HEK293 (cell line): Measurements from ENCODE around the gene MSANTD1.

Experiments used
- CTCF ChIA-PET: fragments of 350-600 bp; formaldehyde crosslinking; extraction: SDS; loops from one replicate; lab custom pipeline; 2021; ENCODE audit warnings: antibody characterized with exemption; lab: Yijun Ruan, JAX
- POLR2A ChIA-PET: fragments of 300-600 bp; formaldehyde crosslinking; extraction: SDS; loops from one replicate; lab custom pipeline; 2020; ENCODE audit warnings: antibody characterized with exemption, inconsistent platforms; lab: Yijun Ruan, JAX
- H3K27ac ChIP-seq: fragments of 200-500 bp; sonication (Bioruptor generic); 2 replicates; pipeline ENCODE4 v1.5.1; 2014; ENCODE audit warnings: low read depth, low read length, control low read depth, inconsistent platforms; ENCODE audit errors: extremely low read depth
- H3K36me3 ChIP-seq, 2 experiments: fragments of 200-500 bp in 1 of 2; sonication (Bioruptor generic) in 1 of 2; 1 replicate in 1 of 2; 2 replicates in 1 of 2; pipeline ENCODE4 v1.5.1; 2014 to 2017; ENCODE audit warnings: inconsistent platforms in 2 of 2, low read length in 2 of 2; ENCODE audit not compliant: control insufficient read depth in 2 of 2, insufficient read depth in 1 of 2
- H3K4me1 ChIP-seq: fragments of 200-500 bp; sonication (Bioruptor generic); 2 replicates; pipeline ENCODE4 v1.5.1; 2014; ENCODE audit warnings: mild to moderate bottlenecking, low read length, inconsistent platforms; ENCODE audit not compliant: control insufficient read depth, insufficient read depth
- H3K4me3 ChIP-seq: 2 replicates; pipeline ENCODE4 v1.5.1; 2011; ENCODE audit warnings: low read depth, mild to moderate bottlenecking, control low read depth, low read length, moderate library complexity
- H3K9me3 ChIP-seq: fragments of 200-500 bp; sonication (Bioruptor generic); 2 replicates; pipeline ENCODE4 v1.5.1; 2014; ENCODE audit warnings: low read depth, low read length, inconsistent platforms; ENCODE audit not compliant: control insufficient read depth, insufficient read depth
- BCL11A ChIP-seq: fragments of 450-650 bp; formaldehyde crosslinking; IDR thresholded peaks from 2 replicates; pipeline ENCODE4 v1.5.1; 2016; ENCODE audit warnings: low read depth, missing biosample characterization, missing genetic modification characterization
- KLF17 ChIP-seq: fragments of 450-650 bp; formaldehyde crosslinking; IDR thresholded peaks from 2 replicates; pipeline ENCODE4 v1.5.1; 2016; ENCODE audit warnings: missing biosample characterization, missing genetic modification characterization
- KLF8 ChIP-seq: fragments of 450-650 bp; formaldehyde crosslinking; IDR thresholded peaks from 2 replicates; pipeline ENCODE4 v1.5.1; 2016; ENCODE audit warnings: missing biosample characterization, missing genetic modification characterization
- PBX3 ChIP-seq: sonication (generic); formaldehyde crosslinking; IDR thresholded peaks from 2 replicates; pipeline ENCODE4 v1.8.1; 2022; ENCODE audit warnings: mild to moderate bottlenecking, moderate library complexity, missing genetic modification reagents
- REST ChIP-seq: fragments of 450-650 bp; formaldehyde crosslinking; IDR thresholded peaks from 2 replicates; pipeline ENCODE4 v1.5.1; 2016; ENCODE audit warnings: missing biosample characterization, missing genetic modification characterization
- SP2 ChIP-seq: fragments of 450-650 bp; formaldehyde crosslinking; IDR thresholded peaks from 2 replicates; pipeline ENCODE4 v1.5.1; 2016; ENCODE audit warnings: missing biosample characterization, missing genetic modification characterization
- SP7 ChIP-seq: fragments of 450-650 bp; formaldehyde crosslinking; IDR thresholded peaks from 2 replicates; pipeline ENCODE4 v1.5.1; 2016; ENCODE audit warnings: missing biosample characterization, missing genetic modification characterization
- TRIM28 ChIP-seq: IDR thresholded peaks from 2 replicates; pipeline ENCODE4 v1.6.1; 2011; ENCODE audit warnings: low read length, control low read depth, borderline replicate concordance
- YY1 ChIP-seq: fragments of 450-650 bp; formaldehyde crosslinking; IDR thresholded peaks from 2 replicates; pipeline ENCODE4 v1.5.1; 2018; ENCODE audit warnings: missing biosample characterization, missing genetic modification characterization
- YY2 ChIP-seq: fragments of 450-650 bp; formaldehyde crosslinking; IDR thresholded peaks from 2 replicates; pipeline ENCODE4 v1.5.1; 2016; ENCODE audit warnings: missing biosample characterization, missing genetic modification characterization
- ZBTB48 ChIP-seq: fragments of 450-650 bp; formaldehyde crosslinking; IDR thresholded peaks from 2 replicates; pipeline ENCODE4 v1.5.1; 2016; ENCODE audit warnings: missing biosample characterization, missing genetic modification characterization
- ZBTB49 ChIP-seq: fragments of 450-650 bp; formaldehyde crosslinking; IDR thresholded peaks from 2 replicates; pipeline ENCODE4 v1.5.1; 2016; ENCODE audit warnings: missing biosample characterization, missing genetic modification characterization, low read depth
- ZNF239 ChIP-seq: fragments of 450-650 bp; formaldehyde crosslinking; IDR thresholded peaks from 2 replicates; pipeline ENCODE4 v1.5.1; 2016; ENCODE audit warnings: missing biosample characterization, missing genetic modification characterization
- ZNF354C ChIP-seq: fragments of 450-650 bp; formaldehyde crosslinking; IDR thresholded peaks from 2 replicates; pipeline ENCODE4 v1.5.1; 2016; ENCODE audit warnings: missing biosample characterization, missing genetic modification characterization, low read depth, borderline replicate concordance
- ZNF362 ChIP-seq: fragments of 450-650 bp; formaldehyde crosslinking; IDR thresholded peaks from 2 replicates; pipeline ENCODE4 v1.5.1; 2016; ENCODE audit warnings: missing biosample characterization, missing genetic modification characterization
- ZNF449 ChIP-seq: fragments of 450-650 bp; formaldehyde crosslinking; IDR thresholded peaks from 2 replicates; pipeline ENCODE4 v1.5.1; 2017; ENCODE audit warnings: missing biosample characterization, mild to moderate bottlenecking, missing genetic modification characterization, moderate library complexity
- ZNF600 ChIP-seq: fragments of 450-650 bp; formaldehyde crosslinking; IDR thresholded peaks from 2 replicates; pipeline ENCODE4 v1.5.1; 2016; ENCODE audit warnings: missing biosample characterization, missing genetic modification characterization
- ZNF654 ChIP-seq: fragments of 450-650 bp; formaldehyde crosslinking; IDR thresholded peaks from 2 replicates; pipeline ENCODE4 v1.5.1; 2016; ENCODE audit warnings: low read depth, missing biosample characterization, missing genetic modification characterization
- ZNF658 ChIP-seq: fragments of 450-650 bp; formaldehyde crosslinking; IDR thresholded peaks from 2 replicates; pipeline ENCODE4; 2016; ENCODE audit warnings: missing biosample characterization, missing genetic modification characterization
- ZNF701 ChIP-seq: fragments of 450-650 bp; formaldehyde crosslinking; IDR thresholded peaks from 2 replicates; pipeline ENCODE4 v1.5.1; 2016; ENCODE audit warnings: missing biosample characterization, missing genetic modification characterization
- ZSCAN4 ChIP-seq: fragments of 450-650 bp; formaldehyde crosslinking; IDR thresholded peaks from 2 replicates; pipeline ENCODE4 v1.5.1; 2017; ENCODE audit warnings: missing biosample characterization, missing genetic modification characterization

MSANTD1 gene

GRCh38 chr4:3213661-3214250 lies 35.2 kb upstream of the MSANTD1 start:
- Histone ChIP-seq H3K9me3 (no peaks in the 10 kb centered on the region), H3K4me3 (no peak overlapping the region), H3K36me3 (peaks cover 0 to 86% of the 10 kb centered on the region in 2 experiments; a peak in 1 of 3 replicates), H3K27ac (no peak overlapping the region), H3K4me1 (no peaks in the 10 kb centered on the region)
- CTCF ChIA-PET: interaction anchor here (0.6 kb wide), 1 partner anchor 1204 kb away, joined by 3 read pairs; no protein-coding TSS in a partner anchor
- POLR2A ChIA-PET: no interaction called here
- TF ChIP-seq KLF8 (tag by site-specific recombination): no peak
- TF ChIP-seq ZNF701: no peak
- TF ChIP-seq ZNF658 (tag by site-specific recombination): no peak
- no peak for TF ChIP-seq BCL11A (tag by site-specific recombination)
- no peak for TF ChIP-seq TRIM28
- no peak for TF ChIP-seq REST (tag by site-specific recombination)
- no peak for TF ChIP-seq ZNF449 (tag by site-specific recombination)

- peaks cover 0 to 86% of the 10 kb centered on the region in 2 experiments; a peak in 1 of 3 replicates for H3K36me3 ChIP-seq
- CTCF ChIA-PET: no interaction called here
- no peak overlapping the region for H3K27ac ChIP-seq
- no peaks in the 10 kb centered on the region for H3K4me1 ChIP-seq
- POLR2A ChIA-PET: no interaction called here
- no peak overlapping the region for H3K4me3 ChIP-seq
- no peaks in the 10 kb centered on the region for H3K9me3 ChIP-seq
- no peak for TF ChIP-seq ZNF654 (tag by site-specific recombination)
- TF ChIP-seq ZBTB49: no peak
- TF ChIP-seq ZNF600: no peak
- TF ChIP-seq ZNF362 (tag by site-specific recombination): no peak
- TF ChIP-seq YY1 (tag by site-specific recombination): no peak
- no peak for TF ChIP-seq SP7
- no peak for TF ChIP-seq ZBTB48 (tag by site-specific recombination)
- no peak for TF ChIP-seq ZNF239 (tag by site-specific recombination)
- TF ChIP-seq SP2: no peak
- TF ChIP-seq KLF17: no peak
- TF ChIP-seq ZNF354C: no peak
- no peak for TF ChIP-seq ZSCAN4 (tag by site-specific recombination)
- TF ChIP-seq PBX3: no peak
- no peak for TF ChIP-seq YY2 (tag by site-specific recombination)
Observed at GRCh38 chr4:3215256-3215655, 33.7 kb upstream of the MSANTD1 start.
